Measurements from ENCODE around the gene SLC44A1.

The SLC44A1 gene

GRCh38 chr9:105341434-105342146 lies 97.1 kb downstream of the SLC44A1 start:
- peak; percentile 1 for DNase-seq

GRCh38 chr9:105342147-105342505 lies 97.7 kb downstream of the SLC44A1 start:
- DNase-seq = no peak

- DNase-seq = no peak
Observed at GRCh38 chr9:105344283-105344682, 99.8 kb downstream of the SLC44A1 start.

GRCh38 chr9:105345626-105346025 lies 101.2 kb downstream of the SLC44A1 start:
- DNase-seq = no peak

GRCh38 chr9:105346273-105346672 lies 101.8 kb downstream of the SLC44A1 start:
- no peak for DNase-seq

- no peak for DNase-seq
Observed at GRCh38 chr9:105354448-105354847, 110.0 kb downstream of the SLC44A1 start.

- no peak for DNase-seq
Observed at GRCh38 chr9:105355781-105356180, 111.3 kb downstream of the SLC44A1 start.

GRCh38 chr9:105357937-105358336 lies 113.5 kb downstream of the SLC44A1 start:
- DNase-seq = no peak

- no peak for DNase-seq
Observed at GRCh38 chr9:105359892-105360291, 115.4 kb downstream of the SLC44A1 start.

GRCh38 chr9:105360344-105360743 lies 115.9 kb downstream of the SLC44A1 start:
- DNase-seq = no peak

GRCh38 chr9:105361873-105362272 lies 117.4 kb downstream of the SLC44A1 start:
- DNase-seq = no peak

- no peak for DNase-seq
Observed at GRCh38 chr9:105362470-105362869, 118.0 kb downstream of the SLC44A1 start.

GRCh38 chr9:105363837-105364236 lies 119.4 kb downstream of the SLC44A1 start:
- no peak for DNase-seq

GRCh38 chr9:105369911-105370310 lies 125.5 kb downstream of the SLC44A1 start:
- DNase-seq = no peak

- no peak for DNase-seq
Observed at GRCh38 chr9:105373723-105374122, 129.3 kb downstream of the SLC44A1 start.

- DNase-seq = no peak
Observed at GRCh38 chr9:105375323-105375722, 130.9 kb downstream of the SLC44A1 start.

- no peak for DNase-seq
Observed at GRCh38 chr9:105376893-105377292, 132.4 kb downstream of the SLC44A1 start.

- DNase-seq = no peak
Observed at GRCh38 chr9:105385381-105385985, 141.0 kb downstream of the SLC44A1 start.

GRCh38 chr9:105389796-105390195 lies 145.3 kb downstream of the SLC44A1 start:
- no peak for DNase-seq

- no peak for DNase-seq
Observed at GRCh38 chr9:105390871-105391270, 146.4 kb downstream of the SLC44A1 start.

- DNase-seq = no peak
Observed at GRCh38 chr9:105391288-105391687, 146.8 kb downstream of the SLC44A1 start.

- no peak for DNase-seq
Observed at GRCh38 chr9:105392531-105392930, 148.1 kb downstream of the SLC44A1 start.

- no peak for DNase-seq
Observed at GRCh38 chr9:105393576-105394344, 149.3 kb downstream of the SLC44A1 start.

- DNase-seq = no peak
Observed at GRCh38 chr9:105396441-105396840, 152.0 kb downstream of the SLC44A1 start.
